ENCODE data around the gene WNT7B.

- TF ChIP-seq CTCF (IDR thresholded peaks at IDR 0.05 in 8 of 11, conservative IDR thresholded peaks at IDR 0.05 in 3 of 11) (no peak), POLR2A (IDR thresholded peaks at IDR 0.05) (no peak), POLR2AphosphoS5 (IDR thresholded peaks at IDR 0.05) (no peak)
These were observed 65.2 kb downstream of the WNT7B start for GRCh38 chr22:45911601-45912271.

All from spleen (tissue), 7 donors.